Mucosa of gallbladder (tissue), 1 donor: ENCODE results near the gene KIAA0319L. TPM values are rescaled to one million over a fixed set of nuclear protein-coding genes. Genes with fewer than 3 reads are reported as not detected.
"Not testable (repeated sequence)": the region's sequence is repeated elsewhere in the genome, so short reads cannot be mapped to it uniquely, and the experiment has no call there.

Source experiments
- DNase-seq: peaks from one replicate; pipeline ENCODE4 v3.0.0-alpha.2; 2020; ENCODE audit warnings: low spot score
- total RNA-seq: library from RNA; stranded (reverse); gene quantifications from one replicate; pipeline ENCODE4 v1.2.1, GENCODE V29; 2021
- donor health status: DM: no; HTN: no; CAD: no.

Gene KIAA0319L
- total RNA-seq, 1 donor from 2014 or later: 82.5 TPM

GRCh38 chr1:35581621-35582020 lies 24.4 kb upstream of the KIAA0319L start:
- not testable (repeated sequence) for DNase-seq

- DNase-seq: no peak
These were observed 23.8 kb upstream of the KIAA0319L start for GRCh38 chr1:35580949-35581388.

GRCh38 chr1:35577071-35577998 lies 20.1 kb upstream of the KIAA0319L start:
- DNase-seq: peak; percentile 44

GRCh38 chr1:35576766-35577070 lies 19.5 kb upstream of the KIAA0319L start:
- DNase-seq: not testable (repeated sequence)

DNA sequence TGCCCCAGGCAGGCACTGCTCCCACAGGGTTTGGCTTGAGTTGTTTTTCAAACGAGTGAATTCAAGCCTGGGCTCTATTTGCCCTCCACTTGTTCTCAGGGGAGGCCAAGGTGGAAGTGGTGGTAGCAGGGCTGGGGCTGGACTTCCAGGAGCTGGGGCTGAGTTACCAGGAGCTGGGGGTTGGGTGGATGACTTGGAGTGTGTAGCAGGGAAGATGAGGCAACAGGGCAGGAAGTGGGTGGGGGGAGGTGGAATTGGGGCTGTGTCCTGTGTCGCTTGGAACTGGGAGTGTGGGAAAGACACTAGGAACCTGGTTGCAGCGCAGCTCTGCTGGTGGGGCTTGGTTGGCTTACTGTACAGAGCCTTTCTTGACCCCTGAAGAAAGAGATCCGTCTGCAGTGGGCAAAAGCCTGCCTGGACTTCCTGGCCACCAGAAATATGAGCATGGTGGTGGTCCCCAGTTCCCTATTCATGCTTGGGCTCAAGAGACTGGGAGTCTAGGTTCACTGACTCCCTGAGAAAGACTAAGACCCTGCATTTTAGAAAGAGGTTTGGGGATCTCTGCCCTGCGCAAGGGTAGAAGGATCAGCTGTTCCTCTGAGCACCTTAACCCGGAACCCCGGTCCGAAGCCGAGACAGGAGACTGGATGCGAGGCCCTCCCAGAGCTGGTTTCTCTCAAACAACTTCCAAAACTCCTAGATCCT lies 19.0 kb upstream of the KIAA0319L start:
- no peak for DNase-seq

- DNase-seq: no peak
These were observed 18.3 kb upstream of the KIAA0319L start for GRCh38 chr1:35575416-35575958.

DNA sequence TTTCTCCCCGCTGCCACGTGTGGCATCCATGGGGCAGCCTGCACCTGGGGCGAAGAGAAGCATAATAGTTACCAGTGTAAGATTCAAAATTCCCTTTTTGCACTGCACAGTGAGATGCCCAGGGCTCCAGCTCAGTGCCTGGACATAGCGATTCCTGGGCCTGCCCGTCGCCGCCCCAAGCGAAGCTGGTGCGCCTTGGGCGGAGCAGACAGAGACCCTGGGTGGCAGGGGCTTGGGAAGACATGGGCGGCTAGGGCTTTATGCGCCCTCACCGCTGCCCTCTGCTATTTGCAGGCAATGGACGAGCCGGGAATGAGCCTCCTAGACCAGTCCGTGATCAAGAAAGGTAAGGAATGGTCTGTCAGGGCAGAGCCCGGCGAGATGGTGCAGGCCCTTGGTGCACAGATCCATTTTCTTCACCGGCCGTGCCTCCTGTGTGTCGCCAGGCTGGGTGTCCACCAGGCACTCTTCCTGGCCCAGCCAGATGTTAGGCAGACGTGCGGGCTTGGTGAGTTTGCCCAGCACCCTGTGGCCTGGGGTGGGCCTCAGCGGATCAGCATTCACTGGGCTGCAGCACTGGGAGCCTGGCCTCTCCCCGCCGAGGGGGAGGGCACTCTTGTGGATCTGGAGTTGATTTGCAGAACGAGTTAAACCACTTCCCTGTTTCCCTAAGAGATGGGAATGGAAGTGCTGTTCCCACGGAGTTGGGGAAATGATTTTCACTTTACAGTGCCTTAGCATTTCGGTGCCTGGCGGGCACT lies 17.6 kb upstream of the KIAA0319L start:
- no peak for DNase-seq

DNA sequence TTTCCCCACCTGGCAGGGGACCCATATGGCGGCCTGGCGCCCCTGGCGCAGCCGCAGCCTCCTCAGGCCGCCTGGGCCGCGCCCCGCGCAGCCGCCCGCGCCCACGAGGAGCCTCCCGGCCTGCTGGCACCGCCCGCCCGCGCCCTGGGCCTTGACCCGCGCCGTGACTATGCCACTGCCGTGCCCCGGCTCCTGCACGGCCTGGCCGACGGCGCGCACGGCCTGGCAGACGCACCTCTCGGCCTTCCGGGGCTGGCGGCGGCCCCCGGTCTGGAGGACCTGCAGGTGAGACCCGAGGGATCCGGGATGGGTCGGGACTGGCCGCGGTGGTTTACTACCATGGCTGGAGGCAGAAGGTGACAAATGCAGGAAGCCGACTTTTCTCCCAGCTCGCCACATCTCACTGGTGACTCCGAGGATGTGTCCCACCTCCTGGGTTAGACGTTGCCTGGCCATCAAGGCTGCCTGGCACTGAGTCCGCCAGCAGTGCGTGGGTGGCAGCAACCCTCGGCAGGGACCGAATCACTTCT lies 17.0 kb upstream of the KIAA0319L start:
- DNase-seq: no peak

GRCh38 chr1:35573198-35574124 lies 16.3 kb upstream of the KIAA0319L start, which contains the start of gene TFAP2E:
TFAP2E (plus strand) TSS chr1:35573314; CDS start chr1:35573578, 264 bp downstream.
- no peak for DNase-seq

DNA sequence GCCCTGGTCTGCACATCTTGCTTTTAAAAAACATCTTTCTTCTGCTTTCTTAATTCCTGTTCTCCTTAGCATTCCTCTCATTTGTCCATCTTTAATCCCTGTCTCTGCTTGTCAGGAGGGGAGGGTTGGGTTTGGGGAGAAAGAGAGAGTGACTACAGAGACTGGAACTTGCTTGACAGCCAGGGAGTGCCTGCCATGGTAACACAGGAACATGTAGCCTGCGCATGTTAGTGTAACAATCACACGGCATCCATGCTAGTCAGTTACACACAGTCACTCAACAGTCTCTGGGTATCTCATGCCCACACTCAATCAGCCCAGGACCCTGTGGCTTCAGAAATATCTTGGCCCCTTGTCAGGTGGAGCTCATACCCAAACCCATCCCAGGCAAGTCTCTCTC lies 15.1 kb upstream of the KIAA0319L start:
- no peak for DNase-seq

DNA sequence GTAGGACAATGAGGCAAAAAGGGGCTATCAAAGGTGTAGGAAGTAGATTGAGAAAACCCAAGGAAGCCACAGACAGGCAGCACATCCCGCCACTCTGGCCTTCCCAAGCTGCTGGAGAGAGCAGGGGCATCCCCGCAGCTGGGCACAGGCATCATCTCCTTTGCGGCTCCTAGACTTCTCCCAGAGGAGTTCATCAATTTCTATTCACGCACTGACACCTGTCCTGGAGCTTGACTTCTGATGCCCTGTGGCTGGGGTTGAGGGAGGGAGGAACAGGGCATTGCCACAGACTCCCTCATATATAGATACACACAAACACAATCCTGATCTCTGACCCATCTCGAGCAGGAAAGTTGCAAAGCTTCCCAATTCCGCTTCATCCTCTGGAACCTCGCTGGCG lies 14.1 kb upstream of the KIAA0319L start:
- DNase-seq: no peak

DNA sequence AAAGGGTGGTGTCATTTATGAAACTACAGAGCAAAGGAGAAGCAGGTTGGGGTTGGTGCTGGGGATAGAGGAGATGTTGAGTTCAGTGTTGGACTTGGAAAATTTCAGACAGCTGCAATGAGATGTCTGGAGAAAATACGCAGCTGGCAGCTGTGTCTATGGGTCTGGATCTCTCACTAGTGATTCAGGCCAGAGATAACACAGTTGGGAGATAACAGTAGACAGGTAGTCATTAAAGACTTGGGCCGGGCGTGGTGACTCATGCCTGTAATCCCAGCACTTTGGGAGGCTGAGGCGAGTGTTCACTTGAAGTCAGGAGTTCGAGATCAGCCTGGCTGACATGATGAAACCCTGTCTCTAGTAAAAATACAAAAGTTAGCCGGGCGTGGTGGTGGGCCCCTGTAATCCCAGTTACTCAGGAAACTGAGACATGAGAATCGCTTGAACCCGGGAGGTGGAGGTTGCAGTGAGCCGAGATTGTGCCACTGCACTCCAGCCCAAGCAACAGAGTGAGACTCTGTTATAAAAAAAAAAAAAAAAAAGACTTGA lies 13.5 kb upstream of the KIAA0319L start:
- DNase-seq: no peak

GRCh38 chr1:35569936-35570335 lies 12.7 kb upstream of the KIAA0319L start:
- no peak for DNase-seq

DNA sequence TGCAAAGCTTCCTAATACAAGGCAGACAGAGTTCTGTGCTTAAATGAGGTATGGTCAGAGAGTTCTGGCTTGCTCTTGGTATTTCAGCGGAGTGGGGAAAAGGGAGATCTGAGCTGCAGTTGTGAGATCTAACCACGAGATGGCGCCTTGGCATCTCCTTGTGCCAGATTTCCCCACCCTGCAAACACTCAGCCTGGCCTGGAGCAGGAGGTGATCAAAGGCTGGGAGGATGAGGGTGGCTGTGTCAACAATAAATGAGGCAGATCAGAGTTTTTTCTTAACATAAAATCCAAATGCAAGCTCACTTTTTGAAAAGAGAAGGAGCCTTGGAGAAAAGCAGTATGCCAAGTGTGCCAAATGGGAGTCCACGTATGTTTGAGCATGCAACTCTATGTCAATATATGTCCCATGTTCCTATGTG lies 11.8 kb upstream of the KIAA0319L start:
- peak; percentile 69 for DNase-seq

- DNase-seq: no peak
These were observed 10.8 kb upstream of the KIAA0319L start for GRCh38 chr1:35567947-35568558.

GRCh38 chr1:35565742-35566133 lies 8.5 kb upstream of the KIAA0319L start:
- DNase-seq: no peak

GRCh38 chr1:35564884-35565741 lies 7.9 kb upstream of the KIAA0319L start:
- DNase-seq: no peak

- DNase-seq: peak; percentile 79
These were observed 7.1 kb upstream of the KIAA0319L start for GRCh38 chr1:35564037-35564883.
